AG09309 (cell line): ENCODE measurements around the gene UBQLN1.

Experiments
- DNase-seq: peaks from one replicate; pipeline ENCODE4 v3.0.0-alpha.2; 2010; ENCODE audit warnings: low read depth
- H3K4me3 ChIP-seq: 2 replicates; pipeline ENCODE4 v1.5.1; 2011; ENCODE audit warnings: mild to moderate bottlenecking, low read depth, low read length, moderate library complexity; ENCODE audit not compliant: control insufficient read depth
- TF ChIP-seq, protein P1 (sequence below): IDR thresholded peaks from 2 replicates; pipeline ENCODE4 v1.5.1; 2011; ENCODE audit warnings: mild to moderate bottlenecking, low read depth, low read length, inconsistent platforms; ENCODE audit not compliant: insufficient read depth, control insufficient read depth; ENCODE audit errors: missing control alignments

The UBQLN1 gene

GRCh38 chr9:83642793-83643192 is 65.0 kb downstream of the UBQLN1 start:
- H3K4me3 ChIP-seq, result no peak overlapping the region
- DNase-seq, result no peak
- TF ChIP-seq, protein P1, sequence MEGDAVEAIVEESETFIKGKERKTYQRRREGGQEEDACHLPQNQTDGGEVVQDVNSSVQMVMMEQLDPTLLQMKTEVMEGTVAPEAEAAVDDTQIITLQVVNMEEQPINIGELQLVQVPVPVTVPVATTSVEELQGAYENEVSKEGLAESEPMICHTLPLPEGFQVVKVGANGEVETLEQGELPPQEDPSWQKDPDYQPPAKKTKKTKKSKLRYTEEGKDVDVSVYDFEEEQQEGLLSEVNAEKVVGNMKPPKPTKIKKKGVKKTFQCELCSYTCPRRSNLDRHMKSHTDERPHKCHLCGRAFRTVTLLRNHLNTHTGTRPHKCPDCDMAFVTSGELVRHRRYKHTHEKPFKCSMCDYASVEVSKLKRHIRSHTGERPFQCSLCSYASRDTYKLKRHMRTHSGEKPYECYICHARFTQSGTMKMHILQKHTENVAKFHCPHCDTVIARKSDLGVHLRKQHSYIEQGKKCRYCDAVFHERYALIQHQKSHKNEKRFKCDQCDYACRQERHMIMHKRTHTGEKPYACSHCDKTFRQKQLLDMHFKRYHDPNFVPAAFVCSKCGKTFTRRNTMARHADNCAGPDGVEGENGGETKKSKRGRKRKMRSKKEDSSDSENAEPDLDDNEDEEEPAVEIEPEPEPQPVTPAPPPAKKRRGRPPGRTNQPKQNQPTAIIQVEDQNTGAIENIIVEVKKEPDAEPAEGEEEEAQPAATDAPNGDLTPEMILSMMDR, result no peak

DNA sequence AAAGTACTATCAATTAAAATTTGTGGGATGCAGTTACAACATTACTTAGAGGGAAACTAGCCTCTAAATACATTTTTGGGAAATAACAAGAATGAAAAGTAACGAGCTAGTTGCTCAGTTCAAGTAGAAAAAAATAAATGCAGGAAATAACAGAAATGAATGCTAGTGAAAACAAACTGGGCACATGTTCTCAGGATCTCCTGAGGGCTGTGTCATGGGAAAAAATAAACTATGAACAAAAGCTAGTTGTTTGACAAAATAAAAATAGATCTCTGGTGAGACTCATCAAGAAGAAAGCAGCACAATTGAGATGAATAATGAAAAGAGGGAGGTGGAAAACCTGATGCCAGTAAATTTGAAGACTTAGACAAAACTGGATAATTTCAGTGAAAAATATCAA is 68.5 kb downstream of the UBQLN1 start:
- H3K4me3 ChIP-seq, result no peak overlapping the region
- DNase-seq, result no peak
- TF ChIP-seq, protein P1, result no peak

- DNase-seq, result no peak
- TF ChIP-seq, protein P1, result no peak
- no peak overlapping the region for H3K4me3 ChIP-seq
Observed at GRCh38 chr9:83637389-83637788, 70.4 kb downstream of the UBQLN1 start.

DNA sequence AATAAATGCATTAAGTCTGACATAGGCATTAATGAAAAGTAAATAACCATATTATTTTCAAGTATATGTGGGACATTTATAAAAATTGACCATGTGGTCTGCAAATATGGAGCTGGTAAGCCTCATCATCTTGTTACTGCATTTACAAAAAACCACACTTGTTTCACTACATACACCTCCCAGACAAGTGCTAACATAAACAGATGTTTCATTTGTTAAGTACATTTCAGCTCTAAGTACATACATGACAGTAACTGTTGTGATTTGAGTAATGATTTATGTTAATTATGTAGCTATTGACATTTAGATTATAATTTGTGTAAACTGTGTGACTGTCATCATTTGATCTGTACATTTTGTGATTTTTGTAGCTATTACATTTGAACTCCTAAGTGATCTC is 70.9 kb downstream of the UBQLN1 start:
- no peak overlapping the region for H3K4me3 ChIP-seq
- no peak for DNase-seq
- TF ChIP-seq, protein P1, result no peak

DNA sequence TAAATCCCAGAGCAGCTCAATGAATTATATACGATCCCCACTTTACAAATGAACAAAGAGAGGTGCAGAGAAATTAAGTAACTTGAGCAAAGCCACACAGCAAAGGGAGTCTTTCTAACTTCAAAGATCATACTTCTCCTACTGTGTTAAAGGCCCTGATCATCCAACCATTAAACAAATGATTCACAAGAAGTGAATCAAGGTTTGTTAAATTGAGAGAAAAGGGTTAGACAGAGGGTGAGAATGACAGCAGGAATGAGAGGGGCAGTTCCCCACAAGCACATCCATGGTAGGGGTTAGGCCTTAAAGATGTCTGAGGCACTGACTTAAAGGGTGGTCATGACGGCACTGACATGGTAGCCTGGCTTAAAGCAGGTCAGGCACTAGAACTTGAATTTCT is 74.1 kb downstream of the UBQLN1 start:
- H3K4me3 ChIP-seq, result no peak overlapping the region
- no peak for DNase-seq
- TF ChIP-seq, protein P1, result no peak

DNA sequence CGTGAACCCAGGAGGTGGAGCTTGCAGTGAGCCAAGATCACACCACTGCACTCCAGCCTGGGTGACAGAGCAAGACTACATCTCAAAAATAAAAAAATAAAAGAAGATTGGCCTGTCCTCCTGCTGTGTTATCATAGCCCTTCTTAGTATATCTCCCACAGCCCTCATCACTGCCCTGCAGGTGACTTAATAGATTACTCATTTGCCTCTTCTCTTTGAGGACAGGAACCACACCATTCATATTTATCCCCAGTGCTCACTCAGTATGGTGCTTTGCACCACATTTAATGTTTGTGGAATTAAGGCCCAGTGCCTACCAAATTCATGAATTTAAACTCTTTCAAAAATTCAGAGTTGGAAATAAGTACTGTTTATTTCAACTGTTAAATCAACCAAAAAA is 74.5 kb downstream of the UBQLN1 start:
- no peak for DNase-seq
- no peak overlapping the region for H3K4me3 ChIP-seq
- TF ChIP-seq, protein P1, result no peak

DNA sequence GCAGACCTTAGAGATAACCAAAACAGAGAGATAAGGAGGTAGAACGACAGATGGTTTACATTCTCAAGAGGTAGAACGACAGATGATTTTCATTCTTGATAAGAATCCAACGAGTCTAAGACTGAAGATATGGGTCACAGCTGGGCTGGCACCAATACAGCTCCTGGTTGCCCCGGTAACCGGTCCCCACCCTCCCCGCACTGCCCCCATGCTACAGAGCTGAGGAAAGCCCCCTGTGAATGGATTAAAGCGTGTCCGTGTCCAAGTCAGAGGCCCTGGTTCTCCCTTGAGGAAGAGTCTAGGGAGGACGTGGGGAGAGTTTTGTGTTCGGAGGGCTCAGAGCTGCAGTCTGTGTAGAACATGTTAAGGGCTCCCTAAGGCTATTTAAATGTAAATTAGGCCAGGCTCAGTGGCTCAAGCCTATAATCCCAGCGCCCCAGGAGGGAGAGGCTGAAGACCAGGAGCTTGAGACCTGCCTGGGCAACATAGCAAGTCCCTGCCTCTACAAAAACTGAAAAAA is 76.8 kb downstream of the UBQLN1 start:
- TF ChIP-seq, protein P1, result no peak
- DNase-seq, result no peak
- no peak overlapping the region for H3K4me3 ChIP-seq
